H9 (cell line): Measurements from ENCODE around the gene NF1. TPM values are rescaled to one million over a fixed set of nuclear protein-coding genes. Genes with fewer than 3 reads are reported as not detected.

ENCODE experiments used
- DNase-seq: peaks from one replicate; pipeline ENCODE4 v3.0.0-alpha.2; 2017
- H2AFZ ChIP-seq: one replicate; pipeline ENCODE4 v1.6.1; 2013; ENCODE audit warnings: mild to moderate bottlenecking, low read length, control low read depth, moderate library complexity
- H2AK5ac ChIP-seq: 2 replicates; pipeline ENCODE4 v1.6.1; 2013; ENCODE audit warnings: low read length, control low read depth, mixed read lengths; ENCODE audit not compliant: insufficient read length
- H2BK120ac ChIP-seq: one replicate; pipeline ENCODE4 v1.6.1; 2013; ENCODE audit warnings: low read depth, mild to moderate bottlenecking, low read length, control low read depth, inconsistent platforms; ENCODE audit not compliant: poor library complexity, severe bottlenecking
- H2BK12ac ChIP-seq: 2 replicates; pipeline ENCODE4 v1.6.1; 2013; ENCODE audit warnings: low read length, control low read depth, mixed read lengths, low read depth; ENCODE audit not compliant: insufficient read length
- H2BK15ac ChIP-seq: 2 replicates; pipeline ENCODE4 v1.6.1; 2013; ENCODE audit warnings: low read depth, low read length, control low read depth
- H2BK20ac ChIP-seq: one replicate; pipeline ENCODE4 v1.6.1; 2013; ENCODE audit warnings: low read depth, mild to moderate bottlenecking, low read length, control low read depth, inconsistent platforms; ENCODE audit not compliant: poor library complexity, severe bottlenecking
- H2BK5ac ChIP-seq: 2 replicates; pipeline ENCODE4 v1.6.1; 2013; ENCODE audit warnings: low read length, control low read depth, mixed read lengths; ENCODE audit not compliant: insufficient read length
- H3K14ac ChIP-seq: 2 replicates; pipeline ENCODE4 v1.6.1; 2013; ENCODE audit warnings: low read length, control low read depth; ENCODE audit not compliant: insufficient read depth
- H3K18ac ChIP-seq: 2 replicates; pipeline ENCODE4 v1.6.1; 2013; ENCODE audit warnings: low read depth, mild to moderate bottlenecking, mixed read lengths, low read length, control low read depth; ENCODE audit not compliant: insufficient read length
- H3K23ac ChIP-seq: 2 replicates; pipeline ENCODE4 v1.6.1; 2013; ENCODE audit warnings: low read length, control low read depth, mixed read lengths, low read depth; ENCODE audit not compliant: insufficient read length
- H3K23me2 ChIP-seq: 2 replicates; pipeline ENCODE4 v1.6.1; 2013; ENCODE audit warnings: low read depth, mild to moderate bottlenecking, mixed read lengths, low read length, control low read depth; ENCODE audit not compliant: insufficient read length, poor library complexity, severe bottlenecking
- H3K27ac ChIP-seq: 2 replicates; pipeline ENCODE4 v1.5.1; 2013; ENCODE audit warnings: low read length, control low read depth, mixed read lengths, low read depth; ENCODE audit not compliant: insufficient read length
- H3K27me3 ChIP-seq: 2 replicates; pipeline ENCODE4 v1.6.1; 2013; ENCODE audit warnings: low read length, control low read depth, inconsistent platforms; ENCODE audit not compliant: insufficient read depth
- H3K4ac ChIP-seq: 2 replicates; pipeline ENCODE4 v1.6.1; 2013; ENCODE audit warnings: low read depth, mild to moderate bottlenecking, control low read depth, inconsistent platforms, low read length, moderate library complexity
- H3K4me1 ChIP-seq: 2 replicates; pipeline ENCODE4 v1.6.1; 2013; ENCODE audit warnings: low read length, control low read depth, inconsistent platforms; ENCODE audit not compliant: insufficient read depth
- H3K4me2 ChIP-seq: 2 replicates; pipeline ENCODE4 v1.6.1; 2013; ENCODE audit warnings: low read length, control low read depth, mixed read lengths; ENCODE audit not compliant: insufficient read length, insufficient read depth
- H3K56ac ChIP-seq: 2 replicates; pipeline ENCODE4 v1.6.1; 2013; ENCODE audit warnings: low read depth, mild to moderate bottlenecking, mixed read lengths, low read length, control low read depth; ENCODE audit not compliant: insufficient read length
- H3K79me1 ChIP-seq: 2 replicates; pipeline ENCODE4 v1.6.1; 2013; ENCODE audit warnings: low read depth, mild to moderate bottlenecking, moderate library complexity, low read length, control low read depth, inconsistent platforms; ENCODE audit not compliant: insufficient read depth, poor library complexity, severe bottlenecking
- H3K79me2 ChIP-seq: 2 replicates; pipeline ENCODE4 v1.6.1; 2013; ENCODE audit warnings: low read length, control low read depth, inconsistent platforms; ENCODE audit not compliant: insufficient read depth
- H3K9ac ChIP-seq: 2 replicates; pipeline ENCODE4 v1.6.1; 2013; ENCODE audit warnings: low read length, control low read depth, mixed read lengths; ENCODE audit not compliant: insufficient read length; ENCODE audit errors: extremely low read depth
- H3K9me3 ChIP-seq: one replicate; pipeline ENCODE4 v1.6.1; 2013; ENCODE audit warnings: low read depth, low read length, inconsistent platforms; ENCODE audit not compliant: control insufficient read depth
- H3T11ph ChIP-seq: one replicate; pipeline ENCODE4 v1.6.1; 2013; ENCODE audit warnings: mild to moderate bottlenecking, low read length, control low read depth, inconsistent platforms
- H4K20me1 ChIP-seq: one replicate; pipeline ENCODE4 v1.6.1; 2013; ENCODE audit not compliant: control insufficient read depth, insufficient read length, insufficient read depth
- H4K5ac ChIP-seq: 2 replicates; pipeline ENCODE4 v1.6.1; 2013; ENCODE audit warnings: low read depth, mild to moderate bottlenecking, mixed read lengths, low read length, control low read depth; ENCODE audit not compliant: insufficient read length
- H4K8ac ChIP-seq: replicated peaks from 2 replicates; pipeline ENCODE4 v1.6.1; 2013; ENCODE audit warnings: low read length, control low read depth, mixed read lengths, low read depth; ENCODE audit not compliant: insufficient read length
- H4K91ac ChIP-seq: 2 replicates; pipeline ENCODE4 v1.6.1; 2013; ENCODE audit warnings: low read depth, mild to moderate bottlenecking, moderate library complexity, mixed read lengths, low read length, control low read depth; ENCODE audit not compliant: insufficient read length
- H3K27ac Mint-ChIP-seq, 3 experiments: 2 replicates in 2 of 3; 3 replicates in 1 of 3; pipeline ENCODE4 v1.8.0; 2020 to 2021; ENCODE audit warnings: mixed read lengths in 3 of 3, mild to moderate bottlenecking in 1 of 3, moderate library complexity in 1 of 3
- H3K27me3 Mint-ChIP-seq: 2 replicates; pipeline ENCODE4 v1.8.0; 2021; ENCODE audit warnings: low read depth, mild to moderate bottlenecking, moderate library complexity, mixed read lengths
- H3K36me3 Mint-ChIP-seq, 3 experiments: 2 replicates in 2 of 3; 3 replicates in 1 of 3; pipeline ENCODE4 v1.8.0; 2020 to 2021; ENCODE audit warnings: low read depth in 3 of 3, mixed read lengths in 3 of 3; ENCODE audit not compliant: insufficient read depth in 1 of 3
- H3K4me1 Mint-ChIP-seq, 2 experiments: 2 replicates each; pipeline ENCODE4 v1.8.0; 2020; ENCODE audit warnings: mixed read lengths in 2 of 2
- H3K4me3 Mint-ChIP-seq, 2 experiments: 2 replicates in 1 of 2; 3 replicates in 1 of 2; pipeline ENCODE4 v1.8.0; 2020 to 2021; ENCODE audit warnings: mild to moderate bottlenecking in 2 of 2, mixed read lengths in 2 of 2, moderate library complexity in 1 of 2
- H3K9me3 Mint-ChIP-seq, 2 experiments: 2 replicates in 1 of 2; 3 replicates in 1 of 2; pipeline ENCODE4 v1.8.0; 2020; ENCODE audit warnings: mild to moderate bottlenecking in 2 of 2, mixed read lengths in 2 of 2, moderate library complexity in 1 of 2
- WGBS: extraction: QIAGEN DNeasy Blood & Tissue Kit; methylation state at CpG from one replicate; pipeline ENCODE4 v1.1.7; 2013; ENCODE audit warnings: missing lambda C conversion rate, low lambda C conversion rate, mixed read lengths; ENCODE audit not compliant: insufficient read length; ENCODE audit errors: extremely low coverage; 5-methylcytosine and 5-hydroxymethylcytosine counted together
- total RNA-seq: library from RNA; stranded (reverse); gene quantifications from 2 replicates; pipeline ENCODE4 v1.2.1, GENCODE V29; 2021
- TF ChIP-seq, protein P1 (sequence below): fragments of 200-600 bp; sonication (generic); conservative IDR thresholded peaks from 3 replicates; pipeline ENCODE4 v1.8.0; 2021; ENCODE audit warnings: antibody characterized with exemption, mild to moderate bottlenecking

The NF1 gene
- total RNA-seq, 1 experiment from 2014 or later, result 38.1 TPM

DNA sequence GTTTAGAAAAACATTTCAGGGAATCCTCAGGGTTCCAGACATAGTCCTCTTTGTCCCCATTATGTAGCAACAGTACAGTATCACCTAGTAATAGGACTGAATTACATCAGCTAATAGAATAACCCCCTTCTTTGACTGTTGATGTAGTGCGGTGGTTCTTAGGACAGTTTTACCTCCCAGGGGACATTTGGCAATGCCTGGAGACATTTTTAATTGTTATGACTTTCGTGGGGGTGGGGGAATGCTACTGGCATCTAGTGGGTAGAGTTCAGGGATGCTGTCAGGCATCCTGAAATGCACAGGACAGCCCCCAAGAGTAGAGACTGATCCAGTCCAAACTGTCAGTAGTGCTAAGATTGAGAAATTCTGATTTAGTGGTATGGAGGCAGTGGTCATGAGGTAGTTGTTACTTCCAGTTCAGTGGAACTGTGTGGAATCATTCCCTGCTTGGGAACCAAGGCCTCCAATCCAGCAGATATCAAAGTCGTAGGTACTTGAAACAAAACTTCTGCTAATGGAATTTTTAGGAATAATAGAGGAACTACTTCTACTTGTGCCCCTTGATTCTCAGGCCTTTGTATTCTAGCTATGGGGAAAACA is 20.3 kb downstream of the NF1 start:
- Histone ChIP-seq H3K9me3 (no peaks in the 10 kb centered on the region), H2BK15ac (no peak overlapping the region), H3K56ac (no peak overlapping the region), H4K91ac (no peak overlapping the region), H3K18ac (no peak overlapping the region), H3K79me1 (peaks cover 3% of the 10 kb centered on the region), H2BK120ac (no peak overlapping the region), H3K9ac (no peak overlapping the region), H2AFZ (no peak overlapping the region), H2BK20ac (no peak overlapping the region), H3K23me2 (no peaks in the 10 kb centered on the region), H4K20me1 (no peaks in the 10 kb centered on the region), H4K8ac (no peak overlapping the region), H4K5ac (no peak overlapping the region), H2BK5ac (no peak overlapping the region), H3K27ac (no peak overlapping the region), H3K27me3 (no peaks in the 10 kb centered on the region), H3K4me2 (no peak overlapping the region), H2AK5ac (no peak overlapping the region), H3K14ac (no peak overlapping the region), H3T11ph (no peak overlapping the region), H2BK12ac (no peak overlapping the region), H3K4me1 (peaks cover 2% of the 10 kb centered on the region; the same call in 1 of the 2 replicates), H3K4ac (no peak overlapping the region), H3K79me2 (peaks cover 4% of the 10 kb centered on the region; the same call in 1 of the 2 replicates), H3K23ac (no peak overlapping the region)
- peak overlapping the region in 2 of 3 experiments; percentile 36 to 65; a peak in 3 of 7 replicates for H3K27ac Mint-ChIP-seq
- H3K4me1 Mint-ChIP-seq, result peaks cover 20 to 29% of the 10 kb centered on the region in 2 experiments
- no peak for DNase-seq
- peaks cover 0 to 3% of the 10 kb centered on the region in 2 experiments; a peak in 1 of 5 replicates for H3K9me3 Mint-ChIP-seq
- no CpG with 5 or more reads among the region's 3 CpGs for WGBS
- H3K27me3 Mint-ChIP-seq, result no peaks in the 10 kb centered on the region
- no peak overlapping the region for H3K4me3 Mint-ChIP-seq
- H3K36me3 Mint-ChIP-seq, result peaks cover 0 to 3% (median 0%) of the 10 kb centered on the region in 3 experiments; a peak in 4 of 7 replicates
- TF ChIP-seq, protein P1, sequence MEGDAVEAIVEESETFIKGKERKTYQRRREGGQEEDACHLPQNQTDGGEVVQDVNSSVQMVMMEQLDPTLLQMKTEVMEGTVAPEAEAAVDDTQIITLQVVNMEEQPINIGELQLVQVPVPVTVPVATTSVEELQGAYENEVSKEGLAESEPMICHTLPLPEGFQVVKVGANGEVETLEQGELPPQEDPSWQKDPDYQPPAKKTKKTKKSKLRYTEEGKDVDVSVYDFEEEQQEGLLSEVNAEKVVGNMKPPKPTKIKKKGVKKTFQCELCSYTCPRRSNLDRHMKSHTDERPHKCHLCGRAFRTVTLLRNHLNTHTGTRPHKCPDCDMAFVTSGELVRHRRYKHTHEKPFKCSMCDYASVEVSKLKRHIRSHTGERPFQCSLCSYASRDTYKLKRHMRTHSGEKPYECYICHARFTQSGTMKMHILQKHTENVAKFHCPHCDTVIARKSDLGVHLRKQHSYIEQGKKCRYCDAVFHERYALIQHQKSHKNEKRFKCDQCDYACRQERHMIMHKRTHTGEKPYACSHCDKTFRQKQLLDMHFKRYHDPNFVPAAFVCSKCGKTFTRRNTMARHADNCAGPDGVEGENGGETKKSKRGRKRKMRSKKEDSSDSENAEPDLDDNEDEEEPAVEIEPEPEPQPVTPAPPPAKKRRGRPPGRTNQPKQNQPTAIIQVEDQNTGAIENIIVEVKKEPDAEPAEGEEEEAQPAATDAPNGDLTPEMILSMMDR, result no peak
